NCI-H1930 (cell line): ENCODE results near the gene TSPAN32.

ENCODE experiments used
- DNase-seq, 2 experiments: peaks; one replicate each; lab custom pipeline; 2025; lab: John Stamatoyannopoulos, UW

The TSPAN32 gene

DNA sequence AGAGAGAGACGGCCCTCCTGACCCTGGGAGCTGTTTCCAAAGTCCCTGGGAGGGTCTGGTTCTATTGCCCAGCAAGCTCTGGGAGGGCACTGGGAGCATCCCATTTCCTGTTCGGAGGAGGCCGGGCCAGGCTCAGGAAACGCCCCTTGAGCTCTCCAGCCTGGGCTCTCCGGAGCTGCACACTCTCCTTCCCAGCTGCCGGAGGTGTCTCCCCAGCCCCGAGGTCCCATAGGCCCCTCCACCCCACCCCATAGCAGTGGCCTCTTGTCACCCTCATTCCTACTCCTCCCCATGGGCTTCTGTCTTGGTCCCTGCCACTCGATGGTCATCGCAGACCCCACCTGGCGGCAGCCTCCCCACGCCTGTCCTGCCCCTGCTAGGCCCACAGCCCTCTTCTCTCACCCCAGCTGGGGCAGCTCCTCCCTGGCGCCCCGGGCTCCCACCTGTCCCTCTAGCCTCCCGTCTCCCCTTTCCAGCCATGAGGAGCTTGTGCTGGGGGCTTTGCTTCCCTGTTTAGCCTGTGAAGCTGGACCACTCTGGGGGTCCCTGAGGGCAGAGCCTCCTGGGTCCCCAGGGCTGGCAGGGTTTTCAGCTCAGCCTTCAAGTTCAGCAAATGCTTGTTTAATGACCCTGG is 2.8 kb downstream of the TSPAN32 start:
- no peak for DNase-seq

DNA sequence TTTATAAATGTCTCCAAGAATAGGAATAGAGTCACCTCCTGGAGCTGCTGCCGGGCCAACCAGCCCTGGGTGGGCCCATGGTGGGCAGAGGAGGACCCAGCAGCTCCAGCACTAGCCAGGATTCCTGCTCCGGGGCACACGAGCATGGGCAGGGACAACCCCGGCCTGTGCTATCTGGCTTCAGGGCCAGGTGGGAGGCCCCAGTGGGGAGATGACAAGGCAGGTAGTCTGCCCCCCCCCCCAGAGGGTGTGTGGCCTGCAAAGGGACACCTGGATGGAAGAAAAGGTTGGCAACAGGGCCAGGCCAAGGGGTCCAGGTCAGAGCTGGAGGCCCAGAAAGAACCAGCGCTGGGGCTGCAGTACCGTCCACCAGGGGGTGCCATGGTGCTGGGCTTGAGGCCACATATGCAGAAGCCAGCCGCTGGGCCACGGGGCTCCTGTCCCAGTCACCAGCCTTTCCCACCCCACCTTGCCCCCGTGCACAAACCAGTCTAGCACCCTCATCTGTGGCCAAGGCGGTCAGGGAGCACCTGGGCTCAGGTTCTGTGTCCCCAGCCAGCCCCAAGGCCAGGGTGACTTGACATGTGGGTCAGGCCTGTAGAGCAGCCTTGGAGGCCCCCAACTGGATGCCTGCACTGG is 3.4 kb downstream of the TSPAN32 start:
- DNase-seq: peak; percentile 33 to 60

DNA sequence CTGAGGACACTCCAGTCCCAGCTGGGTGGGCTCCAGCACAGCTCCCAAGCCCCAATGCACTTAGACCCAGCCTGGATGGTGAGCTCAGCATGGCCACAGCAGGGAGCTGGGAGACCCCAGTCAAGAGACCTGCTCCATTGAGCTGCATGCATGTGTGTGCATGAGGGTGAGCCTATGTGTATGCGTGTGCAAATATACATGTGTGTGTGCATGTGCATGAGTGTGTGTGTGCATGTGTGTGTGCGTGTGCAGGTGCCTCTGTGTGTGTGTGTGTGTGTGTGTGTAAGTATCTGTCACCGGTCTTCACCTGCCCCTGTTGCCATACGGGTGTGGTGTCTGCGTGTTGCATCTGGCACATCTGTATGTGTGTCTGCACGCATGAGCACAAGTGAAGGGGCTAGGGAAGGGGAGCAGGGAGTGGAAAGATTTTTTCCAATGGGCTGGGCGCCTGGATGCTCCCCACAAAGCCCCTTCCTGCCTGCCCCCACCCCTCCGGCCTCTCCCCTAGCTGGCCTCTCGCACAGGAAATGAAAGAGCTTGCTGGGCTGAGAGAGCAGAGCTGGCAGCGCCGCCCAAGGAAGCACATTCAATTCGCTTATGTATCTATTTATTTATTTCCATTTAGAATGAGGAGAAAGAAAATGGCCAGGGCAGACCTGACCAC is 4.1 kb downstream of the TSPAN32 start:
- DNase-seq: no peak

DNA sequence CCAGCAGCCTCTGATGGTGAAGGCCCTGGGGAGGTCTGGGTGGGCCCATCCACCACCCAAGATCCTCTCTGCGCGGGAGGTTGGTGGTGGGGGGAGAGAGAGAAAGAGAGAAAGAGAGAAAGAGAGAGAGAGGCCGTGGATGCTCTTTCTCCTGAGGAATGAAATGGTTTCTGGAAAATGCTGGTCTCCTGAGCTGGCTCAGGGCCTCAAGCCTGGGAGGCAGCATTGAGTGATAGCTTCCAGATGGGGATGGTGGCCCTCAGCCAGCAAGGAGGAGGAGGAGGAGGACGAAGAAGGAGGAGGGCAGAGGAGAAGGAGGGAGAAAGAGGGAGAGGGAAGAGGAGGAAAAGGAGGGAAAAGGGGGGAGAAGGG is 4.6 kb downstream of the TSPAN32 start:
- DNase-seq: no peak

DNA sequence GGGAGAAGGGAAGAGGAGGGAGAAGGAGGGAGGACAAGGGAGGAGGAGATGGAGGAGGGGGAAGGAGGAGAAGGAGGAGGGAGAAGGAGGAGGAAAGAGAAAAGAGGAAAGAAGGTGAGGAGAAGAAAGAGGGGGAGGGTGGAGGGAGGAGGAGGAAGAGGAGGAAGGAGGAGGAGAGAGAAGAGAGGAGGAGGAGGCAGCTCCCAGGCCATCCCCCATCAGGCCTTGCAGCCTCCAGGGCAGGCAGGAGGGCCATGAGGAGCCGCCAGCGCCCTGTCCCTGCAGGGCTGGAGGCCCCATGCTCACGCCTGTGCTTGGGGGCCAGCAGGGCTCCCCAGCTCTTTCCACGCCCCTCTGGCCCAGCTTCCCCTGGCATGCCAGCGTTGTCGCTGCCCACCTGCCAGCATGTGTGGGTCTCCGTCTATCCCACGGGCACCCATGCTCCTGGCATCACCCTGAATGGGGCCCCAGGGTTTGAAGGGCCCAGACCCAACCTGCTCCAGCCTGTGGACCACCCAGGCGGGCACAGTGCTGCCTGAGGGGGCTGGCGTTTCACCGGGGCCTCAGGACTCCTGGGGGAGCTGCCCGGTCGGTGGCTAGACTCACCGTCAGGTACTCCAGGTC is 5.2 kb downstream of the TSPAN32 start:
- DNase-seq: no peak

DNA sequence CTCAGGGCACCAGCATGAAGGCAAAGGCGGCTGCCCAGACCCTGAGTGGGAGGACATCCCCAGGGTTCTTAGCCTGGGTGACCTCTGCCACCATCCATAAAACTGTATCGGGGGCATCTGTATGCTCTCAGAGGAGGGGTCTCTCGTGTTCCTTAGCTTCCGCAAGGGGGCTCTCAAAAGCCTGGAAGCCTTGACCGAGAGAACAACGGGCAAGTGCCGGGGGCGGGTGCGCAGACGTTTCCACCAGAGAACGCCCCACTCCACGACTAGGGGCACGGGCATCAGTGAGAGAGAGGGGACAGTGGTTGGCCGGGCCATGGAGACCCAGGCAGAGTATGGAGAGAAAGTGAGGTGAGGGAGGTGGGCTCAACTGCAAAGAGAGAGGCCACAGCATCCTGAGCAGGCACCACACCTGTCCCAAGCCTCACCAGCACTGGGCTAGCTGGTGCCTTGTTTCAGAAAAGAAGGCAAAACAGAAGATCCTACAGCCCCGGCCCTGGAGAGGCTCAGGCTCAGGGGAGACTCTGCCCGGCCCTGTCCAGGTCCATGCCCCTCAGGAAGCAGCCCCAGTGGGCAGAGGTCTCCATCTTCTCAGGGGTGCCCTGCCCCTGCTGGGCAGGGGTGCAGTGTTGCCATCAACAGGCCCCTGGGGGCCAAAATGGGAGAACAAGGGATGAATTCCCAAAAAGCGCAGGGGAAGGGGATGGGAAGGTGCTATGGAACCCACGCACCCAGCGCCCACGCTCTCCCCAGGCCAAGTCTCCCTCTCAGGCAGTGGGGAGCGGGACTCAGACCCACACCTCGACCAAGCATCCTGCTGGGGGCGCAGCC is 5.9 kb downstream of the TSPAN32 start:
- DNase-seq: no peak

DNA sequence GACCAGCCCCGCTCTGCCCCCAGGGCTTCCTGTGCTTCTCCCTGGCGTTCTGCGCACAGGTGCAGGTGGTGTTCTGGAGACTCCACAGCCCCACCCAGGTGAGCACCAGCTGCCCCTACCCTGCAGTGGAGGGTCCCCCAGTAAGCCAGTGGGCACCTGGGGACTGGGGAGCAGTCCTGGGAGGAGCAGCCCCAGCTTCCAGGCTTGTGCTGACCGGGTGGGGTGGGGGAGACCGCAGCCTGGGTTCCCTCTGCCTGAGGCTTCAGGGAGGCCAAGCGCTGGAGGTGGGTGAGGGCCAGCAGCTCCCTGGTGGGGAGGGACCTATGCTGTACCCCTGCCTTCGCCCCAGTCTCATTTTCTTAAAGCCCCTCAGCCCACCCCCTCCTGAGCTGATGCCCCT is 6.9 kb downstream of the TSPAN32 start:
- DNase-seq: no peak

DNA sequence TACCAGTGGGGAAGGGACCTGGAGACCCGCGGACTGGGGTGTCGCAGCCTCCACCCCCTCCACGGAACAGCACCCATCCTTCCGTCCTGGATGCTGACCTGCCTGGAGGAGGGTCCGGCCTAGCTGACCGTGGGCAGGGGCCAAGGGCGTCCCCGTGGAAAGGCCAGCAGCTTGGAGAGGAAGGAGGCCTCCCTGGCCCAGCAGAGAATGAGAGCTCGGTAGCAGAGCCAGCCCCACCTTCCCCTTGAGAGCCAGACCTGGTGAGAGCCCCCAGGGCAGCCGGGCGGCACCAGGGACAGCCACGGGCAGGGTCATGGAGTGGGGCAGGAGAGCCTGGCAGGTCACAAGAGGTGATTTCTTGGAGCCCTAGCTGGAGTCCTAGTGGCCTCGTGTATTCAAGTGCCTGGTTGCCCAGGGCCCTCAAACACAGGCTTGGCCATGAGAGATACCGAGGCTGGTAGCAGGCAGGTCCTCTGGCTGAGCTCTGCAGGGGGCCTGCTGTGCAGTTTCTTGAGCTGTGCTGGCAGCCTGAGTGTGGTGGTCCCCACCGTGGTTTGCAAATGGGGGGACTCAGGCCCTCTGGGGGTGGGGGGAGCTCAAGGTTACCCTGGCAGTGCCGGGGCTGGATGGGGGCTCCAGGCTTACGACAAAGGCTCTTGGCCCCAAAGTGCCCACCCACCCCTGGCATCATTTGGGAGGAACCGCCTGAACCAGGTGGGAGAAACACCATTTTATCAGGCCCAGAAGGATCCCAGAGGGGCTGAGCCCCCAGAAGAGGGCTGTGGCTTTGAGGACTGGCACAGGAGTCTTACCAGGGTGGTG is 7.6 kb downstream of the TSPAN32 start:
- DNase-seq: no peak

DNA sequence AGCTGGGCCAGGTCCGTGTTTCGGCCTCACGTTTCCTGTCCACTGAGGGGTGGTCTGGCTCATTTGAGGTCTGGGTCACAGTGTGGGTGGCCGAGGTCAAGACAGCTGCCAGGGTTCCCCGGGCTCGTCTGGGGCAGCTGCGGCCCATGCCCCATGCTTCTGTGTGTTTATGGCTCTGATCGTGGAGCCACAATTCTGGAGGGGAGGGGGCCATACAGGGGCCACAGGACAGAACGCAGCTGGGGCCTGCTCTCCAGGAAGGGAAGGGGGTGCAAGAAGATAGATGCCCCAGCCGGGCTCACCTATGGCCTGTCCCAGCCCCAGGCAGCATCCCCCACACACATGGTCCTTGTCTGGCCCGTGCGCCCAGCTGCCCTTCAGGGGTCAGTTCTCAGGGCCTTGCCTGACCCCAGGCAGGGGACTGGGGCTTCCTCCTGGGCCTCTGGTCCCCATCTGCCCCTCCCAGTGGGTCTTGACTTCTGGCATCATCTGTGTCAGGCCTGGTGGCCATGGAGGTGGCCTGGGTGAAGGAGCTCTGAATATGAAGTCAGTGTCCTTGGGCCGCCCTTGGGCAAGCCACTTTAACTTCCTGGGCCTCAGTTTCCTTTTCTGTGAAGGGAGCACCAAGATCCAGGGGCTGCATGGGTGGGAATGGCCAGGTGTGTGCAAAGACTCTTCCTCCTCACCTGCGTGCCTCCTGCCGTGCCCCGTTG is 8.4 kb downstream of the TSPAN32 start:
- no peak for DNase-seq

DNA sequence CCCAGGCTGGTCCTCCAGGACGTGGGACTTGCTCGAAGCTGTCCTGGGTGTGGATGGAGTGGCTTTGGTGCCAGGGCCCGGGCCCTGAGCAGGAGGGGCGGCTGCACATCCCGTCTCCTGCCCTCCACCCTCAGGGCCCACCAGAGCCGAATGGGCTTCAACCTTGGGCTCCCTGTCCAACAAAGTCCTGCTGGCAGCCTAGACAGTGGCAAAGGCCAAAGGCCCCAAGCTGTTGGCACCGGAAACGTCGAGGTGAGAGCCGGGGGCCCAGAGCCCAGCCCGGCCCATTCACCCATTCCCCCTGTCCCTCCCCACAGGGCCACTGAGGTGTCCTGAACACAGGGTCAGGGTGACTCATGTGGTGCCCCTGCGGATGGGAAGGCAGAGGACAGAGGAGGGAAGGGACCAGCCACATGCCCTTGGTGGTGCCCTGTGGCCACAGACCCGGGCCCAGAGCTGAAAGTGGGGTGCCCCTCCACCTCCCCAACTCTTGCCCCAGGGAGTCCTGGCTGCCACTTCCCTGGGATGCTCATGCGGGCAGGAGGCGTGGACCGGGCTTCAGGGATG is 9.1 kb downstream of the TSPAN32 start:
- DNase-seq: no peak

DNA sequence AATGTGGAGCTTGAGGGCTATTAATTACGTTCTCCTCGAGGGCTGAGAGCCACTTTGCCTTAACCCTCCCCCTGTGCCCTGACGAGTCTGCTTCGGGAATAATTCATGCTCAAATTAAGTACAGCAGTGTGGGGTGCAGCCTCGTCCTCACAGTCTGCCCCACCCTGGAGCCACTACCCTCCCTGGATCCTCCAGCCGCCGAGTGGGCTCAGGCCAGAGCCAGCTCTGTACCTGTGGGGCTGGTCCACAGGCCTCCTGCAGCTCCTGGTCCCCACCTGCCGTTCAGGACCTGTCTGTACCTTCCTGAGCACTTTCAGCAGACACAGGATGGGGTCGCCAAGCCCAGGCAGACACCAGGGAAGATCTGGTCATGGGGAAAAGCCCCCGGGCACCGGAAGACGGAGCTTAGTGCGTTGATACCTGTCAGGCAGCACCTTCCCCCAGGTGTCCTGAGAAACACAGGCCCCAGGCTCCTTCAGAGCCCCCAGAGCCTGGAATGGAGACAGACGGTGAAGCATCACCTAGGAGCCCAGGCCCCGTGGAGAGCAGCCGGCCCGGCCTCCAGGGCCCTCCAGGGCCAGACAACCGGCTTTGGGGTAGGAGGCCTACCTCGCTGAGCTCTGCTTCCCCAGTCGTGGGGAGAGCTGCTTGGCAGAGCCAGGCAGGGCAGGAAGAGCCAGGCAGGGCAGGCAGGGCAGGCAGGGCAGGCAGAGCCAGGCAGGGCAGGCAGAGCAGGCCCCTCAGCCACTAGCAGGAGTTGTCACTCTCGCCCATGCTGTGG is 9.7 kb downstream of the TSPAN32 start:
- no peak for DNase-seq

DNA sequence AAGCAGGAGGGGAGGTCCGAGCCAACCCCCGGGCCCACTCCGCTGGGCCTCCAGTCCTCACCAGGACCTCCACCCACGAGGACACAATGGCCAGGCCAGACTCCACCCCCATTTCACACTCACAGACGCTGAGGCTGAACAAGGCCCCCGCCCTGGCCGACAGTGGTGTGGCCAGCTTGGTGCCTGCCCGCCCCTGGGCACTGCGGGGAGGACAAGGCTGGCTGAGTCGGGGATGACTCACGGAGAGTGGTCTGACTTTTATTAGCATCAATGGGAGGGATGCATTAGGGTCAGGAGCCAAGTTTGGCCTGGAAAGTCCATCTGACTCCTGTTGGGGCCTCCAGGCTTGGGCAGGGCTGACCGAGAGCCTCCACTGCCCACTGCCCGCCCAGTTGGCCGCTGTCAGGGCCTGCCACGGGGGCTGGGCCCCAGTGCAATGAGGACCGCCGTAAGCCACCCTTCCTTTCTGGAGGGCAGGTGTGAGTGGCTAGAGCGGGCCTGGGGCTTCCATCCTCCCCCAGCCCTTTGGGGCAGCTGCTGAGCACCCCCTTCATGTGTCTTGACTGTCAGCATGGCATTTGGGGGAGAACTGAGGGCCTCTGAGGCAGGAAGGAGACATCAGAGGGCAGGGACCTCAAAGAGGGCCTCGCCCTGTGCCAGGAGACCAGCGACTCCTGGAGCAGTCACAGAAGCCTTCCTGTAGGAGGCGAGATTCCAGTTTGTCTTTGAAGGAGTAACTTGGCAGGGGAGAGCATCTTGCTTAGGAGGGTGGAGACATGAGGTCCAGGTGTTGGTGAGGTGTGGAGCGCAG is 10.6 kb downstream of the TSPAN32 start:
- no peak for DNase-seq

DNA sequence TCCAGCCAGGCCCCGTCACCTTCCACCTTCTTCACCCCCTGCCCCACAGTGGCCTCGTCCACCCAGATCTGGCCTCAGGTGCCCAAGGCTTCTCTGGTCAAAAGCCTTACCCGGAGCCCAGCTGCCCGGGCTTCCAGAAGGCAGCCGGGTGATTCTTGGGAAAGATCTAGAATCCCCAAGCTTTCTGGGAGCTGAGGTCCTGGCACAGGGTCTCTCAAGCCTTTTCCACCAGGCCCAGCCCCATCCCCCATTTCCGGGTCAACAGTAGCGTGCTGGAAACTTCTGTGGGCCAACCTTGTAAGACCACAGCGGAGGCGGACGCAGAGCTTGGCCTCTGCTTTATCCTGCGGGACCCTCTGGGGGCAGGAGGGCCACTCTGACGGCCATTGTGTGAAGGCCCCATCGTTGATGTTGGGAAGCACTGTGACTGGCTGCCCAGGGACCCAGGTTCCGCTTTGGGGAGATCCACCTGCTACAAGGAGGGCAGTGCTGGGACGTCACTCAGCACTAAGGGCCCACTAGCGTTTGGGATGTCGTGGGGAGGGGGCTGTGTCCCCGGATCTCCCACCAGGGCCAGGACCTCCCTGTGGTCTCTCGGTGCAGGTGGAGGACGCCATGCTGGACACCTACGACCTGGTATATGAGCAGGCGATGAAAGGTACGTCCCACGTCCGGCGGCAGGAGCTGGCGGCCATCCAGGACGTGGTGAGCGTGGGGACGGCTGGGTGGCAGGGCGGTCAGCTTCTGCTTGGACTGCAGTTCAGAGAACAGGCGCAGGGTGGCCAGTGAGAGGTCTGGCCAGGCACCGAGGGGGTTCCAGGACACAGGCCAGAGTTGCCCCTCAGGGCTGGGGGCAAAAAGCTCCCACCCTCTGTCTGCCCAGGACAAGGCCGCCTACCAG is 11.5 kb downstream of the TSPAN32 start:
- no peak for DNase-seq

DNA sequence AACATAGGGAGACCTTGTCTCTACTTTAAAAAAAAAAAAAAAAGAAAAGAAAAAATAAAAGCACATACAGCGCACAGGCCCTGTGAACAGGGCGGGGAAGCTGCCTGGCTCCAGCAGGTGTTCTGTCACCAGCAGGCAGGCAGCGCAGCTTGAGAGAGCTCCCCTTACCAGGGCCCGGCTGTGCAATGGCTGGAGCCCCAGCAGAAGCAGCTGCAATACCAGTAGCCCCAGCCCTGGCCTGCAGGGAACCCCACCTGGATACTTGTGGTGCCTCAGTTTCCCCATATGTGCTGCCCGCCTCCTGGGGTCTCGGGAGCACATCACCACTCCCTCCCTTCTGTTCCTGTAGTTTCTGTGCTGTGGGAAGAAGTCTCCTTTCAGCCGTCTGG is 12.3 kb downstream of the TSPAN32 start:
- DNase-seq: no peak

DNA sequence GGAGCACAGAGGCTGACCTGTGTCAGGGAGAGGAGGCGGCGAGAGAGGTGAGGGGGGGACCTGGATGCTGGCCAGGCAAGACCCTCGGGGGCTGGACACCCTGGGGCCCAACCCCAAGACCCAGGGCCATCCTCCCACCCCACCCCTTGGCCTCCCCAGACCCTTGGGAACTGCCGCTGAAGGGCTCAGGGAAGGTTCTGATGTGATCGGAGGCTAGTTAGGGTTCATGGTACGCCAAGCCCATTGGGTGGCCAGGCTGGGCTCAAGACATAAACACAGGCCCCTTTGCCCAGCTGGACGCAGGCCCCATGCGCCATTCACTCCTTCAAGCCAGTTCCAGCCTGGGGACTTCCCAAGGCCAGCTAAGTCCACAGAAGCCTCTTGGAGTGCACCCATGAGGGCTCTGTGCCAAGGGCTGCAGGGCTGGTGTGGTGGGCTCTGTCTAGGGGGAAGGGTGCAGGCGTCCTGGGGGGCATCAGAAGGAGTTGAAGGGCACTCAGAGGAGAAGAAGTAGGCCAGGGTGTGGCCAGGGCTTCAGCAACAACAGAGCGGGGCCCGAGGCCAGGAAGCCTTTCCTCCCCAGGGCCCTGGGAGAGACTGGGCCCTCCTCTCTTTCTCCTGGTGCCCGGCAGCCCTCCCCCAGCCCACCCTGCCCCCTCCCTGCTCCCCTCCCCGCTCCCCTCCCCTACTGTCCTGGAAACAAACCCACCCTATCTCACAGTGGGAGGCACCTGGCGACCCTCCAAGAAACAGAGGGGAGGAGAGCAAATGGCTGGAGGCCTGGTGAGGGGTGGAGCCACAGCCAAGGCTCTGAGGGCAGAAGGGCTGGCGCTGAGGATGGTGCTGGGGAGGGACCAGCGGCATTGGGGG is 12.9 kb downstream of the TSPAN32 start:
- no peak for DNase-seq

DNA sequence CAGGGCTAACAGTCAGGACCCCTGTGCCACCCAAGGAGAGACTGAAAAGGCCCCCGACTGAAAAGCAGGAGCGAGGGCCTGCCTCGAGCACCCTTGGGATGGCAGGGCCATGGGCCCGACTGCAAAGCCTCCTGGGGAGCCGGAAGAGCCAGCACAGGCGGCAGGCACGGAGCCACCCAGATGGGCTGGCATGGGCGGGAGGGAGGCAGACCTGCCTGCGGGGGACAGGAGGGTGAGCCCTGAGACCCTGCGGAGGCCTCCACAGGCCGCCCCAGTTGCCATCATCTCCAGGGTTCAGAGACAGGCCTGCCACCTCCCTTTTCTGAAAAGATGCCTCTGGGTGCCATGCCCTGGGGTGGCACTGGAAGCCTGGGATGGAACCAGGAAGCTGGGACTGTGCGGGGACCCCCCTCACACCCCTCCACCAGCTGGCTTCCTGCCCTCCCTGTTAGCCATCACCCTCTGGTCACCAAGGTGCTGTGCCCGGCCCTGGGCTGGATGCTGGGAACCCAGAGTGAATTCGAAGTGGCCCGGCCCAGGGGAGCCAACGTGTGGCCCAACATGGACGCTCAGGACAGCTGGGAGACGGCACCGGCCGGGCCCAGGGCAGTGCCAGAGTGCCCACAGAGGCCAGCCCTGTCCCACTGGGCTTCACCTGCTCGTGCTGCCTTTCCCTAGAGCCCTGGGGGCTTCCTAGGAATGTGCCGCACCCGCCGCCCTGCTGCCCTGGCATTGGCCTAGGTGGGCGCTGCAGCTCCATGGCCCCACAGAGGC is 13.8 kb downstream of the TSPAN32 start:
- DNase-seq: no peak
